Mesothelial cell of epicardium (in vitro differentiated cells): ENCODE results near the gene STOX1. TPM values are rescaled to one million over a fixed set of nuclear protein-coding genes. Genes with fewer than 3 reads are reported as not detected.
"Not testable (repeated sequence)": the region's sequence is repeated elsewhere in the genome, so short reads cannot be mapped to it uniquely, and the experiment has no call there.

Source experiments
- DNase-seq, 2 experiments: peaks; one replicate each; pipeline ENCODE4 v3.0.0; 2021; ENCODE audit warnings: low spot score in 2 of 2; ENCODE audit not compliant: unreplicated experiment in 2 of 2
- H3K27ac Mint-ChIP-seq: 2 replicates; pipeline ENCODE4 v1.8.0; 2021; ENCODE audit warnings: mixed read lengths
- H3K27me3 Mint-ChIP-seq: 2 replicates; pipeline ENCODE4 v1.8.0; 2021; ENCODE audit warnings: low read depth, mixed read lengths
- H3K36me3 Mint-ChIP-seq: 2 replicates; pipeline ENCODE4 v1.8.0; 2021; ENCODE audit warnings: mixed read lengths
- H3K4me1 Mint-ChIP-seq: 2 replicates; pipeline ENCODE4 v1.8.0; 2021; ENCODE audit warnings: mixed read lengths
- H3K4me3 Mint-ChIP-seq: 2 replicates; pipeline ENCODE4 v1.8.0; 2021; ENCODE audit warnings: mild to moderate bottlenecking, moderate library complexity, mixed read lengths
- H3K9me3 Mint-ChIP-seq: 2 replicates; pipeline ENCODE4 v1.8.0; 2021; ENCODE audit warnings: mixed read lengths
- total RNA-seq: library from RNA; stranded (reverse); gene quantifications from 3 replicates; pipeline ENCODE4 v1.2.1, GENCODE V29; 2021
- TF ChIP-seq, protein P1 (sequence below): fragments of 200-600 bp; sonication (generic); IDR thresholded peaks from one replicate; pipeline ENCODE4 v1.5.0; 2021; ENCODE audit warnings: antibody characterized with exemption; ENCODE audit not compliant: unreplicated experiment

STOX1 gene
- total RNA-seq, 1 donor from 2014 or later, result 2.5 TPM

DNA sequence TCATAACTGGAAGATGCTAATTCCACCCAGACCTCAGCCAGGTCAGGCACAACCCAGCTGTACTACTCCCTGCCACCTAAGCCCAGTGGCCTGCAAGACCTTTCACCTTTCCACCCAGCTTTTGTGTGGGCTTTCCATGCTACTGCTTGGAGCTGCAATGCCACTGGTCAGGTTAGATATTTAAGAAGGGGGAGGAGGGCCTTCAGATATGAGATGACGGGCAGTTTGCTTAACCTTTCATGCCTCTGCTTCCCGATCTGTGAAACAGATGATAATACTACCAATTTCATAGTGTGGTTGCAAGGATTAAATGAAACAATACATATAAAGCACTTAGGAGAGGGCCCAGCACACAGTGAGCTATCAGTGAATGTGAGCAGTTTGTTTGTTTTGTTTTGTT is 20.9 kb downstream of the STOX1 start:
- H3K27ac Mint-ChIP-seq, result no peak overlapping the region
- H3K9me3 Mint-ChIP-seq, result no peaks in the 10 kb centered on the region
- no peaks in the 10 kb centered on the region for H3K4me1 Mint-ChIP-seq
- no peaks in the 10 kb centered on the region for H3K36me3 Mint-ChIP-seq
- no peak for DNase-seq
- H3K4me3 Mint-ChIP-seq, result no peak overlapping the region
- no peaks in the 10 kb centered on the region for H3K27me3 Mint-ChIP-seq
- TF ChIP-seq, protein P1, sequence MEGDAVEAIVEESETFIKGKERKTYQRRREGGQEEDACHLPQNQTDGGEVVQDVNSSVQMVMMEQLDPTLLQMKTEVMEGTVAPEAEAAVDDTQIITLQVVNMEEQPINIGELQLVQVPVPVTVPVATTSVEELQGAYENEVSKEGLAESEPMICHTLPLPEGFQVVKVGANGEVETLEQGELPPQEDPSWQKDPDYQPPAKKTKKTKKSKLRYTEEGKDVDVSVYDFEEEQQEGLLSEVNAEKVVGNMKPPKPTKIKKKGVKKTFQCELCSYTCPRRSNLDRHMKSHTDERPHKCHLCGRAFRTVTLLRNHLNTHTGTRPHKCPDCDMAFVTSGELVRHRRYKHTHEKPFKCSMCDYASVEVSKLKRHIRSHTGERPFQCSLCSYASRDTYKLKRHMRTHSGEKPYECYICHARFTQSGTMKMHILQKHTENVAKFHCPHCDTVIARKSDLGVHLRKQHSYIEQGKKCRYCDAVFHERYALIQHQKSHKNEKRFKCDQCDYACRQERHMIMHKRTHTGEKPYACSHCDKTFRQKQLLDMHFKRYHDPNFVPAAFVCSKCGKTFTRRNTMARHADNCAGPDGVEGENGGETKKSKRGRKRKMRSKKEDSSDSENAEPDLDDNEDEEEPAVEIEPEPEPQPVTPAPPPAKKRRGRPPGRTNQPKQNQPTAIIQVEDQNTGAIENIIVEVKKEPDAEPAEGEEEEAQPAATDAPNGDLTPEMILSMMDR, result no peak

DNA sequence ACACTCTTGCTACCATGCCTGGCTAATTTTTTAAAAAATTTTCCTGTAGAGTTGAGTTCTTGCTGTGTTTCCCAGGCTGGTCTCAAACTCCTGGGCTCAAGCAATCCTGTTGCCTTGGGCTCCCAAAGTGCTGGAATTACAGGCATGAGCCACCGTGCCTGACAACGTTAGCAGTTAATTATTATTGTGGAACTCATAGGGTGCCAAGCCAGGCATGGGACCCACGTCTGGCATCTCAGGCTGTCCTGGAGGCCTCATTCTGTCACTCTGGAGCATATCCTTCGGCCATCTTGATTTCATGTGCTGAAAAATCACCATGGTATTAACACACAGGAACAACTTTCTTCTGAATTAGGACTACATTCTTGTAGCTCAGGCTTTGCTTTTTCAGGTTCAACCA is 21.5 kb downstream of the STOX1 start:
- no peak overlapping the region for H3K4me3 Mint-ChIP-seq
- TF ChIP-seq, protein P1, result no peak
- no peak overlapping the region for H3K27ac Mint-ChIP-seq

GRCh38 chr10:68856352-68856751 is 29.0 kb downstream of the STOX1 start:
- H3K27me3 Mint-ChIP-seq, result no peaks in the 10 kb centered on the region
- TF ChIP-seq, protein P1, result no peak
- H3K4me1 Mint-ChIP-seq, result no peaks in the 10 kb centered on the region
- H3K4me3 Mint-ChIP-seq, result no peak overlapping the region
- no peak overlapping the region for H3K27ac Mint-ChIP-seq
- no peak for DNase-seq
- H3K9me3 Mint-ChIP-seq, result peaks cover 16% of the 10 kb centered on the region
- H3K36me3 Mint-ChIP-seq, result peaks cover 11% of the 10 kb centered on the region

More for the DNA sequence above, 21.5 kb downstream of the STOX1 start:
- Mint-ChIP-seq H3K4me1 (no peaks in the 10 kb centered on the region), H3K27me3 (no peaks in the 10 kb centered on the region), H3K36me3 (no peaks in the 10 kb centered on the region), H3K9me3 (no peaks in the 10 kb centered on the region)
- DNase-seq, result no peak

DNA sequence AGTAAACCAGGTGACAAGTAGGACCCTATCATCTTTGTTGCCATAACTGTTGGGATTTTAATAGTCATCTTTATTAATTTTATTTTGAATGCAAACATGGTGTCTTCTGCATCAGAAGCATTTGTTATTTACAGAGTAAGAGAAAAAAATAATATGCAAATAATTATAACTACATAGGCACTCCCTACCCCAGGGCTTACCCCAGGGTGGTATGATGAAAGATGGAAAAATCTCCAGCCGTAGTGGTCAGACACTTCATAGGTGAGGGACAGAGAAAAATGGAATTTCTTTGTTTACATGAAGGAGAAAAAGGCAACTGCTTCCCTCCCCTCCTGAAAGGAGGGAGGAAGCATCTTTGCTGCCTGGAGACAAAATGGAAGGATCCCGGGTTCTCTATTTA is 29.7 kb downstream of the STOX1 start:
- H3K36me3 Mint-ChIP-seq, result peaks cover 15% of the 10 kb centered on the region
- DNase-seq, result no peak
- H3K27me3 Mint-ChIP-seq, result no peaks in the 10 kb centered on the region
- no peaks in the 10 kb centered on the region for H3K4me1 Mint-ChIP-seq
- TF ChIP-seq, protein P1, result no peak
- H3K27ac Mint-ChIP-seq, result no peak overlapping the region
- H3K9me3 Mint-ChIP-seq, result peaks cover 23% of the 10 kb centered on the region
- H3K4me3 Mint-ChIP-seq, result no peak overlapping the region

GRCh38 chr10:68861253-68861652 is 33.9 kb downstream of the STOX1 start:
- DNase-seq, result no peak
- Mint-ChIP-seq H3K4me3 (no peak overlapping the region), H3K36me3 (peaks cover 22% of the 10 kb centered on the region), H3K27me3 (no peaks in the 10 kb centered on the region), H3K4me1 (no peaks in the 10 kb centered on the region), H3K9me3 (peaks cover 35% of the 10 kb centered on the region), H3K27ac (no peak overlapping the region)
- TF ChIP-seq, protein P1, result no peak

DNA sequence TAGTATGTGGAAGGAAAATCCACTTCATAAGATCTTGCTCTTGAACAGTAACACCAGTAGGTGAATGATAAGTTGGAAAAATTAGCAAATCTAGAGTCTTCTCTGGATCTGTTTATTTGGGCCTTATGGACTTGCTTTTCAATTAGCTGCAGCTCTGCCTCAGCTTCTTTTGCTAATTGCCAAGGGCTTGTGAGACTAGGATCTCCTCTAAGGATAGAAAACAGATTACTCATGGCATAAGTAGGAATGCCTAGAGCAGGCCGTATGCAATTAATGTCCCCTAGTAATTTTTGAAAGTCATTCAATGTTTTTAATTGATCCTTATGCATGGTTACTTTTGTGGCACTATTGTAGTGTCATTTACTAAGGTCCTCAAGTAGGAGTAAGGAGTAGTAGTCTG is 37.3 kb downstream of the STOX1 start:
- Mint-ChIP-seq H3K9me3 (peaks cover 43% of the 10 kb centered on the region), H3K4me1 (no peaks in the 10 kb centered on the region), H3K27ac (no peak overlapping the region), H3K36me3 (peaks cover 26% of the 10 kb centered on the region), H3K4me3 (no peak overlapping the region), H3K27me3 (no peaks in the 10 kb centered on the region)
- TF ChIP-seq, protein P1, result no peak
- no peak for DNase-seq

GRCh38 chr10:68868173-68868572 is 40.8 kb downstream of the STOX1 start:
- not testable (repeated sequence) for DNase-seq, H3K36me3 Mint-ChIP-seq, H3K27me3 Mint-ChIP-seq, H3K27ac Mint-ChIP-seq, H3K4me3 Mint-ChIP-seq
- peaks cover 16% of the 10 kb centered on the region for H3K9me3 Mint-ChIP-seq
- peaks cover 19% of the 10 kb centered on the region for H3K4me1 Mint-ChIP-seq
